GM23338 (cell line): ENCODE results near the gene MAD1L1. TPM values are rescaled to one million over a fixed set of nuclear protein-coding genes. Genes with fewer than 3 reads are reported as not detected.

ENCODE experiments used
- ATAC-seq: fragments of 200-7000 bp; cut with Tn5 transposase; 3 replicates; pipeline ENCODE4 v1.9.1; 2020
- DNase-seq: peaks from one replicate; pipeline ENCODE4 v3.0.0-alpha.2; 2015; ENCODE audit warnings: low spot score
- H2AFZ ChIP-seq: fragments of 200-600 bp; sonication (generic); 2 replicates; pipeline ENCODE4 v1.8.0; 2016; ENCODE audit warnings: antibody characterized with exemption, mild to moderate bottlenecking, moderate library complexity
- H3F3A ChIP-seq: fragments of 200-600 bp; sonication (generic); replicated peaks from 2 replicates; pipeline ENCODE4 v1.8.0; 2017; ENCODE audit warnings: antibody characterized with exemption, mixed run types, low read depth
- H3K27ac ChIP-seq: fragments of 200-600 bp; sonication (generic); 2 replicates; pipeline ENCODE4 v1.6.1; 2016; ENCODE audit warnings: low read depth
- H3K27me3 ChIP-seq: fragments of 200-600 bp; sonication (generic); 2 replicates; pipeline ENCODE4 v1.8.0; 2016; ENCODE audit warnings: mild to moderate bottlenecking, mixed run types, moderate library complexity; ENCODE audit not compliant: insufficient read depth
- H3K36me3 ChIP-seq: fragments of 200-600 bp; sonication (generic); 2 replicates; pipeline ENCODE4 v1.8.0; 2016; ENCODE audit warnings: mild to moderate bottlenecking; ENCODE audit not compliant: insufficient read depth
- H3K4me1 ChIP-seq: fragments of 200-600 bp; sonication (generic); 2 replicates; pipeline ENCODE4 v1.8.0; 2016; ENCODE audit warnings: mild to moderate bottlenecking, moderate library complexity; ENCODE audit not compliant: insufficient read depth
- H3K4me2 ChIP-seq: fragments of 200-600 bp; sonication (generic); 2 replicates; pipeline ENCODE4 v1.7.1; 2017; ENCODE audit warnings: mixed run types
- H3K4me3 ChIP-seq: fragments of 200-600 bp; sonication (generic); 2 replicates; pipeline ENCODE4 v1.6.1; 2016; ENCODE audit warnings: mixed run types
- H3K79me2 ChIP-seq: fragments of 200-600 bp; sonication (generic); replicated peaks from 2 replicates; pipeline ENCODE4 v1.8.0; 2017; ENCODE audit warnings: mild to moderate bottlenecking; ENCODE audit not compliant: insufficient read depth
- H3K9me2 ChIP-seq: fragments of 200-600 bp; sonication (generic); 2 replicates; pipeline ENCODE4 v1.8.0; 2017; ENCODE audit not compliant: insufficient read depth
- H4K20me1 ChIP-seq: fragments of 200-600 bp; sonication (generic); replicated peaks from 2 replicates; pipeline ENCODE4 v1.8.0; 2017; ENCODE audit warnings: mild to moderate bottlenecking; ENCODE audit not compliant: insufficient read depth
- H3K27ac Mint-ChIP-seq: 2 replicates; pipeline ENCODE4 v1.8.0; 2020; ENCODE audit warnings: inconsistent platforms, mild to moderate bottlenecking, moderate library complexity, mixed read lengths
- H3K27me3 Mint-ChIP-seq: 3 replicates; pipeline ENCODE4 v1.8.0; 2022; ENCODE audit warnings: low read depth, mild to moderate bottlenecking, moderate library complexity, mixed read lengths, inconsistent platforms; ENCODE audit not compliant: insufficient read depth, poor library complexity
- H3K36me3 Mint-ChIP-seq: 3 replicates; pipeline ENCODE4 v1.8.0; 2021; ENCODE audit warnings: low read depth, mild to moderate bottlenecking, inconsistent platforms, moderate library complexity, mixed read lengths
- H3K4me1 Mint-ChIP-seq: 3 replicates; pipeline ENCODE4 v1.8.0; 2020; ENCODE audit warnings: mild to moderate bottlenecking, inconsistent platforms, mixed read lengths
- H3K4me3 Mint-ChIP-seq: 3 replicates; pipeline ENCODE4 v1.8.0; 2021; ENCODE audit warnings: moderate library complexity, mild to moderate bottlenecking, inconsistent platforms, mixed read lengths
- H3K9me3 Mint-ChIP-seq: 3 replicates; pipeline ENCODE4 v1.8.0; 2020; ENCODE audit warnings: moderate library complexity, mild to moderate bottlenecking, inconsistent platforms, mixed read lengths
- CREB1 ChIP-seq: fragments of 250-450 bp; sonication (Bioruptor Pico); IDR thresholded peaks from 2 replicates; pipeline ENCODE4 v1.5.0; 2020; ENCODE audit warnings: low read depth, mild to moderate bottlenecking, moderate library complexity
- CTCF ChIP-seq, 2 experiments: fragments of 200-600 bp in 1 of 2; sonication (generic) in 1 of 2; conservative IDR thresholded peaks; 2 replicates each; pipeline versions ENCODE4 v1.5.1 to v1.6.1; 2016 to 2017; ENCODE audit warnings: antibody characterized with exemption in 2 of 2, low read depth in 2 of 2, mild to moderate bottlenecking in 2 of 2, moderate library complexity in 1 of 2
- EZH2 ChIP-seq: fragments of 200-600 bp; sonication (generic); IDR thresholded peaks from one replicate; pipeline ENCODE4 v1.8.0; 2017; ENCODE audit warnings: antibody characterized with exemption, mild to moderate bottlenecking, low read depth; ENCODE audit not compliant: unreplicated experiment
- EZH2phosphoT487 ChIP-seq: fragments of 200-600 bp; sonication (generic); IDR thresholded peaks from one replicate; pipeline ENCODE4 v1.8.1; 2018; ENCODE audit warnings: antibody characterized with exemption; ENCODE audit not compliant: unreplicated experiment
- JUNB ChIP-seq: IDR thresholded peaks from one replicate; pipeline ENCODE4 v1.6.1; 2016; ENCODE audit warnings: antibody characterized with exemption; ENCODE audit not compliant: unreplicated experiment
- NANOG ChIP-seq: IDR thresholded peaks from 2 replicates; pipeline ENCODE4 v1.6.1; 2016; ENCODE audit warnings: antibody characterized with exemption, borderline replicate concordance
- POLR2AphosphoS5 ChIP-seq: IDR thresholded peaks from 2 replicates; pipeline ENCODE4 v1.6.1; 2016; ENCODE audit warnings: antibody characterized with exemption, low read depth
- REST ChIP-seq: IDR thresholded peaks from one replicate; pipeline ENCODE4 v1.6.1; 2018; ENCODE audit warnings: antibody characterized with exemption; ENCODE audit not compliant: unreplicated experiment
- STAT1 ChIP-seq: IDR thresholded peaks from one replicate; pipeline ENCODE4 v1.6.1; 2016; ENCODE audit warnings: antibody characterized with exemption; ENCODE audit not compliant: unreplicated experiment
- ZNF114 ChIP-seq: fragments of 250-450 bp; sonication (Bioruptor Pico); IDR thresholded peaks from 2 replicates; pipeline ENCODE4 v1.5.0; 2020; ENCODE audit warnings: mild to moderate bottlenecking, moderate library complexity
- ZNF331 ChIP-seq: fragments of 250-450 bp; sonication (Bioruptor Pico); IDR thresholded peaks from 2 replicates; pipeline ENCODE4 v1.5.0; 2020; ENCODE audit warnings: low read depth, mild to moderate bottlenecking, moderate library complexity
- ZNF462 ChIP-seq: fragments of 250-450 bp; sonication (Bioruptor Pico); IDR thresholded peaks from 2 replicates; pipeline ENCODE4 v1.5.0; 2020; ENCODE audit warnings: mild to moderate bottlenecking, moderate library complexity
- polyA plus RNA-seq: library from polyadenylated mRNA; unstranded; fragments of >200 nt; fragmentation: Nextera tagmentation; extraction: Ambion mirVana; gene quantifications from 2 replicates; pipeline ENCODE4 v1.2.1, GENCODE V29; 2016
- total RNA-seq: library from RNA; depleted of rRNA; stranded (reverse); fragments of >200 nt; shearing (Covaris generic); gene quantifications from 2 replicates; pipeline ENCODE4 v1.2.3, GENCODE V29; 2014
- TF ChIP-seq, protein P1 (sequence below): IDR thresholded peaks from 2 replicates; pipeline ENCODE4 v1.6.1; 2016; ENCODE audit warnings: antibody characterized with exemption

MAD1L1 gene
- total and polyA plus RNA-seq, 2 experiments from 2014 or later = 40.3 to 59.3 TPM

GRCh38 chr7:1800902-1801301 lies 431.8 kb downstream of the MAD1L1 start:
- H3K4me3 ChIP-seq = no peak overlapping the region
- no peak overlapping the region for H2AFZ ChIP-seq
- Mint-ChIP-seq H3K4me3 (no peak overlapping the region), H3K4me1 (no peaks in the 10 kb centered on the region), H3K27me3 (peaks cover 19% of the 10 kb centered on the region), H3K9me3 (peaks cover 55% of the 10 kb centered on the region), H3K36me3 (peaks cover 19% of the 10 kb centered on the region; the same call in 2 of the 3 replicates), H3K27ac (no peak overlapping the region)
- H3K36me3 ChIP-seq = no peaks in the 10 kb centered on the region
- TF ChIP-seq ZNF462 (no peak), STAT1 (no peak), REST (no peak), JUNB (no peak), POLR2AphosphoS5 (no peak), EZH2phosphoT487 (no peak), CREB1 (CRISPR knock-in tag) (no peak), EZH2 (no peak), CTCF (conservative IDR thresholded peaks at IDR 0.05; ENCODE audit: low read depth in 2 of 2) (no peak), ZNF114 (no peak), ZNF331 (CRISPR knock-in tag) (no peak), NANOG (no peak)
- TF ChIP-seq, protein P1, sequence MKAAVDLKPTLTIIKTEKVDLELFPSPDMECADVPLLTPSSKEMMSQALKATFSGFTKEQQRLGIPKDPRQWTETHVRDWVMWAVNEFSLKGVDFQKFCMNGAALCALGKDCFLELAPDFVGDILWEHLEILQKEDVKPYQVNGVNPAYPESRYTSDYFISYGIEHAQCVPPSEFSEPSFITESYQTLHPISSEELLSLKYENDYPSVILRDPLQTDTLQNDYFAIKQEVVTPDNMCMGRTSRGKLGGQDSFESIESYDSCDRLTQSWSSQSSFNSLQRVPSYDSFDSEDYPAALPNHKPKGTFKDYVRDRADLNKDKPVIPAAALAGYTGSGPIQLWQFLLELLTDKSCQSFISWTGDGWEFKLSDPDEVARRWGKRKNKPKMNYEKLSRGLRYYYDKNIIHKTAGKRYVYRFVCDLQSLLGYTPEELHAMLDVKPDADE = no peak
- no peaks in the 10 kb centered on the region for H3K79me2 ChIP-seq
- H3K9me2 ChIP-seq = no peaks in the 10 kb centered on the region
- H3F3A ChIP-seq = no peaks in the 10 kb centered on the region
- no peaks in the 10 kb centered on the region for H3K27me3 ChIP-seq
- no peak for DNase-seq
- H3K4me1 ChIP-seq = no peaks in the 10 kb centered on the region
- no peak overlapping the region for H3K27ac ChIP-seq
- H4K20me1 ChIP-seq = no peaks in the 10 kb centered on the region
- no peak overlapping the region for H3K4me2 ChIP-seq
- ATAC-seq = no peak
